Small intestine (tissue), 7 donors: Measurements from ENCODE around the gene PTGES3L. TPM values are rescaled to one million over a fixed set of nuclear protein-coding genes. Genes with fewer than 3 reads are reported as not detected.
A peak's percentile ranks its signal among the peaks of the same experiment; 100 is the strongest.

ENCODE experiments used
- DNase-seq, 2 donors: peaks; one replicate each; pipeline versions ENCODE4 v3.0.0 to v3.0.0-alpha.2; 2013
- FAIRE-seq: peaks from 2 replicates; lab custom pipeline; 2012; peaks lifted over from hg19 to GRCh38; lab: Jason Lieb, UNC
- H3K27ac ChIP-seq, 3 donors: one replicate each; pipeline ENCODE4 v1.5.1; 2013; ENCODE audit warnings: low read length in 2 of 3, mild to moderate bottlenecking in 2 of 3, control low read depth in 1 of 3, inconsistent platforms in 1 of 3, low read depth in 1 of 3, moderate library complexity in 1 of 3
- H3K27me3 ChIP-seq, 3 donors: one replicate each; pipeline ENCODE4 v1.6.1; 2013; ENCODE audit warnings: low read length in 3 of 3, inconsistent platforms in 1 of 3; ENCODE audit not compliant: control insufficient read depth in 3 of 3, insufficient read depth in 3 of 3
- H3K36me3 ChIP-seq, 3 donors: one replicate each; pipeline ENCODE4 v1.6.1; 2013; ENCODE audit warnings: low read length in 3 of 3, inconsistent platforms in 1 of 3, low read depth in 1 of 3, mild to moderate bottlenecking in 1 of 3, moderate library complexity in 1 of 3; ENCODE audit not compliant: control insufficient read depth in 3 of 3, insufficient read depth in 2 of 3
- H3K4me1 ChIP-seq, 3 donors: one replicate each; pipeline ENCODE4 v1.6.1; 2013; ENCODE audit warnings: low read length in 2 of 3, inconsistent platforms in 1 of 3, low read depth in 1 of 3, mild to moderate bottlenecking in 1 of 3, moderate library complexity in 1 of 3; ENCODE audit not compliant: control insufficient read depth in 3 of 3, insufficient read depth in 2 of 3
- H3K4me3 ChIP-seq, 3 donors: one replicate each; pipeline ENCODE4 v1.5.1; 2013; ENCODE audit warnings: low read length in 3 of 3, control low read depth in 1 of 3, inconsistent platforms in 1 of 3, low read depth in 1 of 3, mild to moderate bottlenecking in 1 of 3, moderate library complexity in 1 of 3
- H3K9me3 ChIP-seq, 2 donors: one replicate each; pipeline ENCODE4 v1.6.1; 2013; ENCODE audit warnings: low read depth in 1 of 2, low read length in 1 of 2; ENCODE audit not compliant: control insufficient read depth in 2 of 2, insufficient read depth in 1 of 2
- WGBS, 3 donors: extraction: QIAGEN DNeasy Blood & Tissue Kit; methylation state at CpG; one replicate each; pipeline ENCODE4 v1.1.7; 2013; 5-methylcytosine and 5-hydroxymethylcytosine counted together
- polyA plus RNA-seq, 4 donors: library from polyadenylated mRNA; stranded (reverse) in 3 of 4; unstranded in 1 of 4; fragments of 200-250 nt in 3 of 4; fragments of 120-200 nt in 1 of 4; gene quantifications; one replicate each; pipeline versions ENCODE4 v1.2.1 to v1.2.3, GENCODE V29; 2013
- donor health status: healthy with polysubstance abuse.
- donor health status: control.
- donor health status: control.
- donor health status: Bipolar disorder and iron deficiency.
- donor health status: healthy.

The PTGES3L gene
- polyA plus RNA-seq, 4 donors: 0.67 to 2.0 (median 0.94) TPM

DNA sequence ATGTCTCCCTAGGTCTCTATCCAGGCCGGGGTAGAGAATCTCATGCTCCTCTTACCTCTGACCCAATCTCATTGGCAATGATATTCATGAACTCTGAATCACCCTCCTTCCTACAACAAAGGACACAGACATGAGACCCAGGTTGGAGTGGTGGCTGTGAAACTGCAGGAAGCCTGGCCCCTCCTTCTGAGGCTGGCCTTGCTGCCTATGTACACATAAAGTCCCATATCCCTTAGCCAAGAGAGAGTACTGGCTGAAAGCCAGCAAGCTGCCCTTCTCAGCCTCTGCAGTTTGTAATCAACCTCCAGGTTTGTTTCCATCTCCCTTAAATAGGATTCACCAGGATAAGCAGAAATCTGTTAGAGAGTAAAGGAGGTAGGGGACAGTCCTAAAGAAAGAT, 26.2 kb downstream of the PTGES3L start:
- DNase-seq (no peak), FAIRE-seq (no peak)
- peaks cover 9 to 89% (median 25%) of the 10 kb centered on the region in 3 donors for H3K36me3 ChIP-seq
- no peaks in the 10 kb centered on the region for H3K9me3 ChIP-seq
- H3K27me3 ChIP-seq: no peaks in the 10 kb centered on the region
- no peak overlapping the region for H3K27ac ChIP-seq
- WGBS, 3 donors: 94 to 97% (median 95%) methylated on average over 1 of the region's 1 CpG
- no peak overlapping the region for H3K4me3 ChIP-seq
- H3K4me1 ChIP-seq: no peaks in the 10 kb centered on the region

DNA sequence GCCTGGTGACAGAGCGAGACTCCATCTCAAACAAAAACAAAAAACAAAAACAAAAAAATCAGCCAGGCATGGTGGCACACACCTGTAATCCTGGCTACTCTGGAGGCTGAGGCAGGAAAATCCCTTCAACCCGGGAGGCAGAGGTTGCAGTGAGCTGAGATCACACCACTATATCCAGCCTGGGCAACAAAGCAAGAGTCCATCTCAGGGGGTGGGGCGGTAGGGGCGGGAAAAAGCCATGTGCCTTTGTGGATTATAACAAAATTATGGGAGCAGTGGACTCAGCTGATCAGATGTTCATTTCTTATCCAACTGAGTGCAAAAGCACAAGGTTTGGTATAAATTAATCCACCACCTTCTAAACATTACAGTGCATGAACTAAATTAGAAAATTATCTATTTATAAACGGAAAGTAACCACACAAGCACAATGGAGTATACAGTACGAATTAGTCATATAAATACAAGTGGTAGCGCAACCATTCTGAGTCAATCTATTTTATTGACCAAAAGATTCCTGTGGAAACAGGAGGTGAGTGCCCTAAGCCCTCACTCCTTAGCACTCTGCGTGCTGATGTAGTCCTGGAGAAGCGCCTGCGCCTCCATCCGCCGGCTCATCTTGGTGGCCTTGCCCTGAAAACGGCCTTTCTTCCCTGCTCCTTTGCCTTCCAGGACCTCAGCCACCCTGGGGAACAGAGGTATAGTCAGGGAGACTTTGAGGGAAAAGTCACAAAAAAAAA, 29.7 kb downstream of the PTGES3L start:
- H3K4me3 ChIP-seq: no peak overlapping the region
- FAIRE-seq (no peak), DNase-seq (no peak)
- H3K27ac ChIP-seq: no peak overlapping the region
- H3K36me3 ChIP-seq: peaks cover 9 to 64% (median 15%) of the 10 kb centered on the region in 3 donors
- H3K9me3 ChIP-seq: no peaks in the 10 kb centered on the region
- H3K27me3 ChIP-seq: no peaks in the 10 kb centered on the region
- WGBS, 3 donors: 89 to 93% (median 93%) methylated on average over 13 of the region's 13 CpGs
- no peaks in the 10 kb centered on the region for H3K4me1 ChIP-seq

DNA sequence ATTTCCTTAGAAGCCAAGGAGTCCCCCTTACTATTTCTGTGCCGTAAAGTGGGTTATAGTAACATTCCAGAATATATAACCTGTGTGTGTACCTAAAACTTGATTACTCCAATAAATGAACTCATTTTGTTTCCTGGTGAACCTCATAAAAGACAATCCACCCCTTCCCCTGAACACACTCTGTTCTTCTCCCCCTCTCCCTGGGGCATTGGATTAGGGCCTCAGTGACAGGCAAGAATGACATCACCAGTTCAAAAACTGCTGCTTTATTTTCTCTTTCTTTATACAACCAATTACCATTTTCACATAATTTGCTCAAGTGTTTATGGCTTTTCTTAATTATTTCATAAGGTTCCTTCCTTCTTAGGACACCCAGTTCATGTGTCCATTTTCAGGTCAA, 33.1 kb downstream of the PTGES3L start:
- Histone ChIP-seq H3K9me3 (no peaks in the 10 kb centered on the region), H3K27me3 (no peaks in the 10 kb centered on the region), H3K4me3 (no peak overlapping the region), H3K27ac (no peak overlapping the region), H3K36me3 (peaks cover 2 to 30% (median 5%) of the 10 kb centered on the region in 3 donors), H3K4me1 (no peaks in the 10 kb centered on the region)
- 85 to 97% (median 88%) methylated on average over 1 of the region's 1 CpG for WGBS, 3 donors
- DNase-seq: no peak
- no peak for FAIRE-seq

DNA sequence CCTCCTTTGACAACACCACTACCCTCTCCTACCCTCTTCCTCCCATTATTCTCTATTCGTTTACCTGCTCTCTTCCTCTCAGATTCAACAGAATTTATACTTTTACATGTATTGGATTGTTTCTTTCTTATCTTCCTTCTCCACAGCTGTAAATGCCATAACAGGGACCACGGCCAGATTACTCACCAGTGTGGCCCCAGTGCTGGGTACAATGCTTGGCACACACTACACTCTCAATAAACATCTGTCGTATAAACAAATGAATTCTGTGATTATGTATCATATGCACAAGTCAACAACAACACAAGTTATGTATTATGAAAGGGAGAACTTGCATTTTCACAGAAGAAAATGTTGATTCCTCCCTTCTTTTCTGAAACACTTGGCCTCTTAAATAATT, 35.7 kb downstream of the PTGES3L start:
- no peaks in the 10 kb centered on the region for H3K9me3 ChIP-seq
- FAIRE-seq: no peak
- peak in 1 of 2 donors; percentile 20 for DNase-seq
- peaks cover 0 to 8% (median 0%) of the 10 kb centered on the region in 3 donors for H3K36me3 ChIP-seq
- no peaks in the 10 kb centered on the region for H3K4me1 ChIP-seq
- 5 to 33% (median 23%) methylated on average over 3 of the region's 3 CpGs for WGBS, 3 donors
- no peak overlapping the region for H3K27ac ChIP-seq
- H3K4me3 ChIP-seq: no peak overlapping the region
- H3K27me3 ChIP-seq: peaks cover 0 to 1% (median 0%) of the 10 kb centered on the region in 3 donors

DNA sequence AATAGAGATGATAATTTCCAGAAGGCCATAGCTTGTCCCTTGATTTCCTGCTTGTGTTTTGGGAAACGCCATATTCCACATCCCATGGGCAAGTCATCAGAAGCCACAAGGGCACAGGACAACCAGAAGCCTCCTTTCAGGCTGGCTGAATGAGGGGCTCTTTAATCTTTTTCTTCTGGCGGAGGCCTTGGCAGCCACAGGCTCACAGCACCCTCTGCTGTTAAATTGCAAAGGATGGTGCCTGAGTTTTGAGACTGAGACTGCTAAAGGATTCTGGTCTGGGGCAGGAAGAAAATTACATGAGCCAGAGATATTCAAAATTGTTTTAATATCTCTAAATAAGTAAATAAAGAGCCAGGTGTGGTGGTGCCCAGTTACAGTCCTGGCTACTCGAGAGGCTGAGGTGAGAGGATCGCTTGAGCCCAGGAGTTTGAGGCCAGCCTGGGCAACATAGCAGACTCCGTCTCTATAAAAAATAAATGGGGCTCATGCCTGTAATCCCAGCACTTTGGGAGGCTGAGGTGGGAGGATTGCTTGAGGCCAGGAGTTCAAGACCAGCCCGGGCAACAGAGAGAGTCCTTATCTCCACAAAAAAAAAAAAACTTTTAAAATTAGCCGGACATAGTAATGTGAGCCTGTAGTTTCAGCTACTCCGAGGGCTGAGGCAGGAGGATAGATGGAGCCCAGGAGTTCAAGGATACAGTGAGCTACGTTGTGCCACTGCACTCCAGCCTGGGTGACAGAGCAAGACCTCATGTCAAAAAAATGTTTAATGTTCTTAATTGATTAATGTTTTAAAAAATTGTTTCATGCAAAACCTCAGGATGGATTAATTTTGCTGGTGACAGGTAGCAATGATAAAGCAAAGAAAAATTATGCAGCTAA, 41.9 kb downstream of the PTGES3L start:
- WGBS, 3 donors: 31 to 41% (median 36%) methylated on average over 9 of the region's 9 CpGs

DNA sequence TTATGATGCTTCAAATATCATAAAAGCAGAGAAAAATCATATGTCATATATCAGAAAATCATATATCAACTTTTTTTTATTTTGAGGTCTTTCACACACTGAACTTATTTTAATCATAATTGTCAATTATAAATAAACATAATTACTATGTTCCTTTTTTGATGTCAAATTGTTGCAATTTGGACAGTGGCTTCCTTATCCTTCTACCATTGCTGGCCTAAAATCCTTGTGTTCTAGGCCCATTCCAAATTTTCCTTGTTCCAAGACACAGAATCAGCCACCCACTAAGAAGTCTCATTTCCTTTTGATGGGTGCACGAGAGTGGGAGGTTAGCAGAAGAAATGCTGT, 50.4 kb downstream of the PTGES3L start:
- Histone ChIP-seq H3K4me3 (no peak overlapping the region), H3K4me1 (peaks cover 0 to 8% (median 8%) of the 10 kb centered on the region in 3 donors), H3K36me3 (no peaks in the 10 kb centered on the region), H3K27me3 (no peaks in the 10 kb centered on the region), H3K9me3 (no peaks in the 10 kb centered on the region), H3K27ac (no peak overlapping the region)
- DNase-seq (no peak), FAIRE-seq (no peak)
- 87 to 100% (median 100%) methylated on average over 1 of the region's 1 CpG for WGBS, 3 donors

More for the DNA sequence above, 41.9 kb downstream of the PTGES3L start:
- no peak for FAIRE-seq
- no peaks in the 10 kb centered on the region for H3K4me1 ChIP-seq
- H3K27me3 ChIP-seq: peaks cover 0 to 1% (median 0%) of the 10 kb centered on the region in 3 donors
- H3K4me3 ChIP-seq: no peak overlapping the region
- H3K36me3 ChIP-seq: no peaks in the 10 kb centered on the region
- no peaks in the 10 kb centered on the region for H3K9me3 ChIP-seq
- peak; percentile 58 to 62 for DNase-seq
- H3K27ac ChIP-seq: no peak overlapping the region

DNA sequence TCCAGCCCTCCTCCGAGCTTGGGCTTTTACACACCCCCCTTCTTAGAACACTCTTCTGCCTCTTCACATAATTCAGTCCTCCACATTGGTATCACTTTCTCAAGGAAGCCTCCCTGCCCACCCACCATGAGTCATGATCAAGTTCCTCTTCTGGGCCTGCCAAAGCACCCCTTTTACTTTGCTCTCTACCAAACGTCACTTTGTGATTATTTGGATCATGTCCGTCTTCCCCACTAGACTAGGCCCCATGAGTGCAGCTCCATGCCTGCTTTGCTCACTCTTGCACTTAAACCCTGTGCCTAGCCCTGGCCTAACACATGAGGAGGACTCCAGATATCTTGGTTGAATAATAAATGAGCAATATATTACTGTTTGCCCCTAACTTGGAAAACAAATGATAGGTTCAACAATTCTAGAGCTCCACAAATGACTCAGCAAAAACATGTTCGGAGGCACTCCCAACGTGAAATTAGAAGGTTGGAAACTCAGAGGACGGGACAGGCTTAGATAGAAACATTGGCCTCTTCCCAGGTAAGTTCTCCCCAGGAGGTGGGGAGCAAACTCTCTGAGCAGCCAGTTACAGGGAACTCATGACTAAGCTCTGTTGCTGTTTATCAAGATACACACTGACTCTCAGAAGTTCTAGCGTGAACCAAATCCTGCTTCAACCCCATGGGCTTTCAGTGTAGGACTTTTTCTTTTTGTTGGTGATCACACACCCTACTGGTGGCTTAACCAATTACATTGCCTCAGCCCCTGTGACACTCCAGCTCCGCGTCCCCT, 51.0 kb downstream of the PTGES3L start:
- Histone ChIP-seq H3K27ac (peak overlapping the region; percentile 21 to 88 (median 52)), H3K9me3 (no peaks in the 10 kb centered on the region), H3K4me1 (peaks cover 0 to 8% (median 8%) of the 10 kb centered on the region in 3 donors), H3K36me3 (no peaks in the 10 kb centered on the region), H3K27me3 (no peaks in the 10 kb centered on the region), H3K4me3 (no peak overlapping the region)
- DNase-seq: peak; percentile 83 to 86
- no peak for FAIRE-seq
- WGBS, 3 donors: 26 to 34% (median 29%) methylated on average over 9 of the region's 9 CpGs

DNA sequence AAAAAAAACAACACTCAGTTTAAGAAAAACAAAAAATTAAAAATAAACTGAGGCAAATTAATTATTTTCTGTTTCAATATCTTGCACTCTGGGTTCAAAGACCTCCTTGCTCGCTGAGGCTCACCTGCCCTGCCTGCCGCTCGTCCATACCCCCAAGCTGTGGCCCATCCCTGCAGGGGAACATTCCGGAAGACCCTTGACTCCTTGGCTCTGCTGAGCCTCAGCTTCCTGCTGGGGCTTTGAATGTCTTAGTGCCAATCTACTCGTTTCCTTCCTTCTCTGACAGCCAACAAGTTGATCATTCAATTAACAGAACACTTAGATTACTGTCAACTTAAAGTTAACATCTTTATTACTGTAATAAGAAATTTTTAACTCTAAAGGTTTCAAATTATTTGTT, 55.0 kb downstream of the PTGES3L start:
- Histone ChIP-seq H3K27me3 (no peaks in the 10 kb centered on the region), H3K9me3 (no peaks in the 10 kb centered on the region), H3K4me1 (peaks cover 3 to 30% (median 12%) of the 10 kb centered on the region in 3 donors), H3K4me3 (no peak overlapping the region), H3K27ac (no peak overlapping the region), H3K36me3 (no peaks in the 10 kb centered on the region)
- WGBS, 3 donors: 33 to 59% (median 44%) methylated on average over 5 of the region's 5 CpGs
- no peak for DNase-seq
- FAIRE-seq: no peak
